GM23338 (cell line): Measurements from ENCODE around the gene MFNG.

Experiments
- CREB1 ChIP-seq: fragments of 250-450 bp; sonication (Bioruptor Pico); IDR thresholded peaks from 2 replicates; pipeline ENCODE4 v1.5.0; 2020; ENCODE audit warnings: low read depth, mild to moderate bottlenecking, moderate library complexity
- EZH2phosphoT487 ChIP-seq: fragments of 200-600 bp; sonication (generic); IDR thresholded peaks from one replicate; pipeline ENCODE4 v1.8.1; 2018; ENCODE audit warnings: antibody characterized with exemption; ENCODE audit not compliant: unreplicated experiment
- POLR2AphosphoS5 ChIP-seq: IDR thresholded peaks from 2 replicates; pipeline ENCODE4 v1.6.1; 2016; ENCODE audit warnings: antibody characterized with exemption, low read depth
- TF ChIP-seq, protein P1 (sequence below), 2 experiments: fragments of 200-600 bp in 1 of 2; sonication (generic) in 1 of 2; conservative IDR thresholded peaks; 2 replicates each; pipeline versions ENCODE4 v1.5.1 to v1.6.1; 2016 to 2017; ENCODE audit warnings: antibody characterized with exemption in 2 of 2, low read depth in 2 of 2, mild to moderate bottlenecking in 2 of 2, moderate library complexity in 1 of 2
- TF ChIP-seq, protein P2 (sequence below): IDR thresholded peaks from 2 replicates; pipeline ENCODE4 v1.6.1; 2016; ENCODE audit warnings: antibody characterized with exemption

- TF ChIP-seq EZH2phosphoT487 (no peak), POLR2AphosphoS5 (no peak), CREB1 (CRISPR knock-in tag) (no peak)
- TF ChIP-seq, protein P1, sequence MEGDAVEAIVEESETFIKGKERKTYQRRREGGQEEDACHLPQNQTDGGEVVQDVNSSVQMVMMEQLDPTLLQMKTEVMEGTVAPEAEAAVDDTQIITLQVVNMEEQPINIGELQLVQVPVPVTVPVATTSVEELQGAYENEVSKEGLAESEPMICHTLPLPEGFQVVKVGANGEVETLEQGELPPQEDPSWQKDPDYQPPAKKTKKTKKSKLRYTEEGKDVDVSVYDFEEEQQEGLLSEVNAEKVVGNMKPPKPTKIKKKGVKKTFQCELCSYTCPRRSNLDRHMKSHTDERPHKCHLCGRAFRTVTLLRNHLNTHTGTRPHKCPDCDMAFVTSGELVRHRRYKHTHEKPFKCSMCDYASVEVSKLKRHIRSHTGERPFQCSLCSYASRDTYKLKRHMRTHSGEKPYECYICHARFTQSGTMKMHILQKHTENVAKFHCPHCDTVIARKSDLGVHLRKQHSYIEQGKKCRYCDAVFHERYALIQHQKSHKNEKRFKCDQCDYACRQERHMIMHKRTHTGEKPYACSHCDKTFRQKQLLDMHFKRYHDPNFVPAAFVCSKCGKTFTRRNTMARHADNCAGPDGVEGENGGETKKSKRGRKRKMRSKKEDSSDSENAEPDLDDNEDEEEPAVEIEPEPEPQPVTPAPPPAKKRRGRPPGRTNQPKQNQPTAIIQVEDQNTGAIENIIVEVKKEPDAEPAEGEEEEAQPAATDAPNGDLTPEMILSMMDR (conservative IDR thresholded peaks at IDR 0.05; ENCODE audit: low read depth in 2 of 2), result no peak
- TF ChIP-seq, protein P2, sequence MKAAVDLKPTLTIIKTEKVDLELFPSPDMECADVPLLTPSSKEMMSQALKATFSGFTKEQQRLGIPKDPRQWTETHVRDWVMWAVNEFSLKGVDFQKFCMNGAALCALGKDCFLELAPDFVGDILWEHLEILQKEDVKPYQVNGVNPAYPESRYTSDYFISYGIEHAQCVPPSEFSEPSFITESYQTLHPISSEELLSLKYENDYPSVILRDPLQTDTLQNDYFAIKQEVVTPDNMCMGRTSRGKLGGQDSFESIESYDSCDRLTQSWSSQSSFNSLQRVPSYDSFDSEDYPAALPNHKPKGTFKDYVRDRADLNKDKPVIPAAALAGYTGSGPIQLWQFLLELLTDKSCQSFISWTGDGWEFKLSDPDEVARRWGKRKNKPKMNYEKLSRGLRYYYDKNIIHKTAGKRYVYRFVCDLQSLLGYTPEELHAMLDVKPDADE, result no peak
Measured at GRCh38 chr22:37427711-37428635, 58.2 kb downstream of the MFNG start.
